ENCODE measurements around the gene RSAD2.

Gene RSAD2

DNA sequence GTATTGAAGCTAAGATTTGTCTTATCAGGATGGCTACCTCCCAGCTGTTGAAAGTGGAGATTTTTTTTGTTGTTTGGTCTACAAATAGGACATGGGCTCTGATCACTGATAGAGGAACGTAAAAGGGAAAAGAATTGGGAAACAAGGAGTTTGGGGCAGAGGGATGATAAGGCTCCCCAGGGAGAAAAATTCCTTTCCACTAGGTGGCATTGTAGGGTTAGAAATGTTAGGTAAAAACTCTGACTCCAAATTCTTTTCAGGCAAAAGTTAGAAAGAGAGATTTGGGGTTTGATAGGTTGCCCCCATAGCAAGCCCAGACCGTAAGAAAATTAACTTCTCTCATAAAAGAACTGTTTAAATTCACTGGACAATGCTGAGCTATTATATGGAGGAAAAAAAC is 31.7 kb upstream of the RSAD2 start:
- Histone ChIP-seq H3K27me3 (replicated peaks; ENCODE audit: control insufficient read depth, insufficient read depth, low read length) (no peaks in the 10 kb centered on the region), H3K4me3 (replicated peaks; ENCODE audit: low read depth, low read length) (no peak overlapping the region), H3K36me3 (ENCODE audit: control insufficient read depth, insufficient read depth, low read length) (peaks cover 3% of the 10 kb centered on the region)
- TF ChIP-seq, protein P1, sequence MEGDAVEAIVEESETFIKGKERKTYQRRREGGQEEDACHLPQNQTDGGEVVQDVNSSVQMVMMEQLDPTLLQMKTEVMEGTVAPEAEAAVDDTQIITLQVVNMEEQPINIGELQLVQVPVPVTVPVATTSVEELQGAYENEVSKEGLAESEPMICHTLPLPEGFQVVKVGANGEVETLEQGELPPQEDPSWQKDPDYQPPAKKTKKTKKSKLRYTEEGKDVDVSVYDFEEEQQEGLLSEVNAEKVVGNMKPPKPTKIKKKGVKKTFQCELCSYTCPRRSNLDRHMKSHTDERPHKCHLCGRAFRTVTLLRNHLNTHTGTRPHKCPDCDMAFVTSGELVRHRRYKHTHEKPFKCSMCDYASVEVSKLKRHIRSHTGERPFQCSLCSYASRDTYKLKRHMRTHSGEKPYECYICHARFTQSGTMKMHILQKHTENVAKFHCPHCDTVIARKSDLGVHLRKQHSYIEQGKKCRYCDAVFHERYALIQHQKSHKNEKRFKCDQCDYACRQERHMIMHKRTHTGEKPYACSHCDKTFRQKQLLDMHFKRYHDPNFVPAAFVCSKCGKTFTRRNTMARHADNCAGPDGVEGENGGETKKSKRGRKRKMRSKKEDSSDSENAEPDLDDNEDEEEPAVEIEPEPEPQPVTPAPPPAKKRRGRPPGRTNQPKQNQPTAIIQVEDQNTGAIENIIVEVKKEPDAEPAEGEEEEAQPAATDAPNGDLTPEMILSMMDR (IDR thresholded peaks at IDR 0.05; ENCODE audit: insufficient read depth, low read length, poor library complexity, severe bottlenecking): no peak
- no peak for DNase-seq (ENCODE audit: extremely low read depth, insufficient read length)

DNA sequence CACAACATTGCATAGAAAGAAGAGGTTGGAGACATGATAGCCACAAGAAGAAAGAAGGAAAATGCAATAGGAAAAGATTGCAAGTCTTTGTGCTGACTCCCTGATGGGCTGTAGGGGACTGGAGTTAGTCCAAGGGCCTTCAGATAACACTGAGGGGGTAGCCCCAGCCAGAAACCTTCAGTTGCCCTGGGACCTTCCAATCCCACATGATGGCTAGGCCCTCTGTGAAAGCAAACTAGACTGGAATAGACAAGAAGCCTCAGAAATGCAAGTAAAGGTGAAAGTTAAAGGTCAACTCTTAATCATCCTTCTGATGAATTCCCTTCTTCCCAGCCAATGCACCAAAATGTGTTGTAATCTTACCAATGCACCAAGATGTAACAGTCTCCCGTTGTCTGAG is 31.0 kb upstream of the RSAD2 start:
- Histone ChIP-seq H3K4me3 (replicated peaks; ENCODE audit: low read depth, low read length) (no peak overlapping the region), H3K36me3 (ENCODE audit: control insufficient read depth, insufficient read depth, low read length) (peaks cover 5% of the 10 kb centered on the region), H3K27me3 (replicated peaks; ENCODE audit: control insufficient read depth, insufficient read depth, low read length) (no peaks in the 10 kb centered on the region)
- TF ChIP-seq, protein P1 (IDR thresholded peaks at IDR 0.05; ENCODE audit: insufficient read depth, low read length, poor library complexity, severe bottlenecking): no peak
- no peak for DNase-seq (ENCODE audit: extremely low read depth, insufficient read length)

DNA sequence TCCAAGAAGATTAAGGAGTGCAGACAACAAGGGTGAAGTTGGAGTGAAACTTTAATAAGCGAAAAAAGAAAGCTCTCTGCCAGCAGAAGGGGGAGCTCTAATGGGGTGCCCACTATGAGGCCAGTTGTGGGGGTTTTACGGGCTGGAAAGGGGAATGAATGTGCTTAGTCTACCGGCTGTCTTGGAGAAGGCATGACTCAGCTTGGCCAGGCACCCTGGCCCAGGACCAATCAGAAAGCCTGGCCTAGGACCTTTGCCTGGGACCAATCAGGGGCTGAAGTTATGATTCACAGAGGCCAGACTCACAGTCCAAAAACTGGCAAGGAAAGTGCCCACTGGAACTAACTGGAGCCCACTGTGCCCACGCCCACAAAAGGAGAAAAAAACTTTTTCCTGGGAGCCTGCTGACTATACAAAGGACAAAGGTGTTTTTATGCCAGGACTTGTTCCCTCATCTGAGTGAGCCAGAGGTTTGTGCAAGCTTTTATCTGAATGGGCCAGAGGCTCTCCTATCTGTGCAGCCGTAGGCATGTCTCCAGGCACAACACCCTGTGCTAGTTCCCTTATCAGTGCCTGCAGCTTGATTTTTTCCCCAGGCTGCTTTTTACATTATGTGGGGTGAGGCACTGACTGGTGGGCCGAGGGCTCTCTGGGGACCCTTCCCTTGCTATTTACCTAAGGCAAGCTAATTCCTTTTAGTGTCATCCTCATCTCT is 30.5 kb upstream of the RSAD2 start:
- Histone ChIP-seq H3K4me3 (replicated peaks; ENCODE audit: low read depth, low read length) (no peak overlapping the region), H3K36me3 (ENCODE audit: control insufficient read depth, insufficient read depth, low read length) (peaks cover 5% of the 10 kb centered on the region), H3K27me3 (replicated peaks; ENCODE audit: control insufficient read depth, insufficient read depth, low read length) (no peaks in the 10 kb centered on the region)
- TF ChIP-seq, protein P1 (IDR thresholded peaks at IDR 0.05; ENCODE audit: insufficient read depth, low read length, poor library complexity, severe bottlenecking): no peak
- no peak for DNase-seq (ENCODE audit: extremely low read depth, insufficient read length)

DNA sequence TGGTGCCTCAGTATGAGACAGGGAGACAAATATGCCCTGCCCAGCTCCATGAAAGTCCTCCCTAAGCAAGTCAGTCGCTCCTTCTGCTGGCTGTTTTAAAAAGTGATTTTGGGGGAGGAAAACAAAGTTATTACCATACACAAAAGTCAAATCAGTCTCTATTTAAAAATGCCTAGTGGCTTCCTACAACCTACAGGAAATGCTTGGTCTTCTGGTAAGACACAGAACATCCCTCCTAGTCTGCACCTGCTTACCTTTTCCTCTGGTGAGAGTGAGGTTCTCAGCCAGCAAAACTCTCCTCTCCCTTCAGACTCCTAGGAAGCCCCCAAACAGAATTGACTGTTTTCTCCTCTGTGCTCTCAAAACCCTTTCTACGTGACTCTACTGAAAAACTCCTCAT is 25.4 kb upstream of the RSAD2 start:
- Histone ChIP-seq H3K36me3 (ENCODE audit: control insufficient read depth, insufficient read depth, low read length) (peaks cover 5% of the 10 kb centered on the region), H3K4me3 (replicated peaks; ENCODE audit: low read depth, low read length) (no peak overlapping the region), H3K27me3 (replicated peaks; ENCODE audit: control insufficient read depth, insufficient read depth, low read length) (no peaks in the 10 kb centered on the region)
- TF ChIP-seq, protein P1 (IDR thresholded peaks at IDR 0.05; ENCODE audit: insufficient read depth, low read length, poor library complexity, severe bottlenecking): no peak
- no peak for DNase-seq (ENCODE audit: extremely low read depth, insufficient read length)

DNA sequence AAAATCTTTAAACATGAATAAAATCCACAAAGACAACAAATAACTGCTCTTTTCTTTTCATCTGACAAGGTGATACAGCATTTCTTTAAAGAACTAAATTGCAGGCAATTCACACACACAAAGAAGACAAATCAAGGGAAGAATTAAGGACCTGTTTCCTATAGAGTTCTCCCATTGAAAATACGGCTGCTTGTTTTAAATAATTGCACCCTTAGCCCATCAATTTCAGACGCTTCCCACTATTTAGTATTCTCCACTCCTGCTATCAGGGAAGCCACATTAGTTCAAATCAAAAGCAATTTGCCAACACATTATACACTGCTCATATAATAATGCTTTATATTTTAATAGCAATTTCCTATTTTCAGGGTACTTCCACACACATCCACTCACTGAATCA is 23.2 kb upstream of the RSAD2 start:
- peaks cover 2% of the 10 kb centered on the region; the same call in 1 of the 2 replicates for H3K36me3 ChIP-seq (ENCODE audit: control insufficient read depth, insufficient read depth, low read length)
- H3K4me3 ChIP-seq (replicated peaks; ENCODE audit: low read depth, low read length): no peak overlapping the region
- no peaks in the 10 kb centered on the region for H3K27me3 ChIP-seq (replicated peaks; ENCODE audit: control insufficient read depth, insufficient read depth, low read length)
- no peak for DNase-seq (ENCODE audit: extremely low read depth, insufficient read length)
- TF ChIP-seq, protein P1 (IDR thresholded peaks at IDR 0.05; ENCODE audit: insufficient read depth, low read length, poor library complexity, severe bottlenecking): no peak

Data from GM06990 (cell line).